HepG2 (cell line): ENCODE data around the gene ANKRD55. TPM values are rescaled to one million over a fixed set of nuclear protein-coding genes. Genes with fewer than 3 reads are reported as not detected.

Source experiments
- FOXC1 ChIP-seq: sonication (generic); formaldehyde crosslinking; IDR thresholded peaks from 2 replicates; pipeline ENCODE4 v1.8.0; 2022; ENCODE audit warnings: mild to moderate bottlenecking, missing genetic modification reagents, borderline replicate concordance
- GATAD1 ChIP-seq: IDR thresholded peaks from 2 replicates; pipeline ENCODE4 v1.6.1; 2016; ENCODE audit warnings: missing genetic modification reagents, missing compliant biosample characterization
- GFI1 ChIP-seq: sonication (generic); formaldehyde crosslinking; IDR thresholded peaks from 2 replicates; pipeline ENCODE4 v1.5.0; 2020; ENCODE audit warnings: missing genetic modification reagents, mild to moderate bottlenecking, borderline replicate concordance
- HDAC1 ChIP-seq: sonication (generic); formaldehyde crosslinking; IDR thresholded peaks from 2 replicates; pipeline ENCODE4 v1.5.1; 2020; ENCODE audit warnings: mild to moderate bottlenecking, missing genetic modification reagents
- KDM2A ChIP-seq: sonication (generic); formaldehyde crosslinking; IDR thresholded peaks from 2 replicates; pipeline ENCODE4 v1.4.0; 2020; ENCODE audit warnings: low read depth, missing genetic modification reagents, borderline replicate concordance
- KDM4B ChIP-seq: sonication (generic); formaldehyde crosslinking; IDR thresholded peaks from 2 replicates; pipeline ENCODE4 v1.4.0; 2020; ENCODE audit warnings: missing genetic modification reagents
- LCORL ChIP-seq, 2 experiments: fragments of 450-650 bp in 1 of 2; sonication (generic) in 1 of 2; formaldehyde crosslinking in 1 of 2; IDR thresholded peaks; 2 replicates each; pipeline versions ENCODE4 v1.5.0 to v1.6.1; 2017 to 2020; ENCODE audit warnings: antibody characterized with exemption in 1 of 2, missing genetic modification reagents in 1 of 2
- MED1 ChIP-seq: sonication (generic); formaldehyde crosslinking; IDR thresholded peaks from 2 replicates; pipeline ENCODE4 v1.4.0; 2020; ENCODE audit warnings: missing genetic modification reagents
- MXD4 ChIP-seq: IDR thresholded peaks from 2 replicates; pipeline ENCODE4 v1.6.1; 2016; ENCODE audit warnings: mild to moderate bottlenecking, missing biosample characterization, missing genetic modification reagents
- NCOR1 ChIP-seq: fragments of 200-600 bp; sonication (generic); IDR thresholded peaks from 2 replicates; pipeline ENCODE4 v1.7.0; 2017; ENCODE audit warnings: antibody characterized with exemption, low read length, borderline replicate concordance
- NFIB ChIP-seq: sonication (generic); formaldehyde crosslinking; IDR thresholded peaks from 2 replicates; pipeline ENCODE4 v1.9.0; 2021; ENCODE audit warnings: missing genetic modification reagents, mild to moderate bottlenecking, borderline replicate concordance
- NPAS2 ChIP-seq: sonication (generic); formaldehyde crosslinking; IDR thresholded peaks from 2 replicates; pipeline ENCODE4 v1.8.0; 2022; ENCODE audit warnings: mild to moderate bottlenecking, missing genetic modification reagents, borderline replicate concordance
- PPARG ChIP-seq: conservative IDR thresholded peaks from 2 replicates; pipeline ENCODE4 v1.6.1; 2016; ENCODE audit warnings: missing biosample characterization, missing genetic modification reagents
- SMC3 ChIP-seq: IDR thresholded peaks from 2 replicates; pipeline ENCODE4 v1.6.1; 2011; ENCODE audit warnings: low read length, improper control_type of control experiment
- SOX5 ChIP-seq: IDR thresholded peaks from 2 replicates; pipeline ENCODE4 v1.6.1; 2016; ENCODE audit warnings: borderline replicate concordance
- SP1 ChIP-seq, 2 experiments: fragments of 450-650 bp in 1 of 2; sonication (generic) in 1 of 2; formaldehyde crosslinking in 1 of 2; IDR thresholded peaks; 2 replicates each; pipeline versions ENCODE4 v1.4.0 to v1.6.1; 2016 to 2020; ENCODE audit warnings: missing genetic modification reagents in 1 of 2
- TCF12 ChIP-seq, 2 experiments: fragments of 450-650 bp in 1 of 2; sonication (generic) in 1 of 2; formaldehyde crosslinking in 1 of 2; IDR thresholded peaks; 2 replicates each; pipeline versions ENCODE4 v1.6.1 to v1.8.0; 2017 to 2022; ENCODE audit warnings: antibody characterized with exemption in 1 of 2, mild to moderate bottlenecking in 1 of 2, missing genetic modification reagents in 1 of 2, moderate library complexity in 1 of 2
- ZBTB38 ChIP-seq: sonication (generic); formaldehyde crosslinking; IDR thresholded peaks from 2 replicates; pipeline ENCODE4 v1.5.1; 2020; ENCODE audit warnings: mild to moderate bottlenecking, missing genetic modification reagents
- ZFP1 ChIP-seq: IDR thresholded peaks from 2 replicates; pipeline ENCODE4 v1.6.1; 2016
- ZNF124 ChIP-seq: sonication (generic); formaldehyde crosslinking; IDR thresholded peaks from 2 replicates; pipeline ENCODE4 v1.4.0; 2020; ENCODE audit warnings: missing genetic modification reagents
- ZNF180 ChIP-seq: sonication (generic); formaldehyde crosslinking; IDR thresholded peaks from 2 replicates; pipeline ENCODE4 v1.4.0; 2020; ENCODE audit warnings: low read depth, missing genetic modification reagents, borderline replicate concordance
- ZNF331 ChIP-seq: sonication (generic); formaldehyde crosslinking; IDR thresholded peaks from 2 replicates; pipeline ENCODE4 v1.4.0; 2020; ENCODE audit warnings: missing genetic modification reagents
- ZNF619 ChIP-seq: sonication (generic); formaldehyde crosslinking; IDR thresholded peaks from 2 replicates; pipeline ENCODE4 v1.4.0; 2020; ENCODE audit warnings: mild to moderate bottlenecking, missing genetic modification reagents
- polyA plus RNA-seq, 8 experiments: library from polyadenylated mRNA; depleted of rRNA in 3 of 8; stranded (reverse) in 7 of 8; unstranded in 1 of 8; fragments of >200 nt; fragmentation: Illumina TruSeq in 4 of 8; extraction: Trizol in 4 of 8; gene quantifications; 2 replicates each; pipeline versions ENCODE4 v1.2.1 to v1.2.3, GENCODE V29; 2011 to 2016; ENCODE audit warnings: low read depth in 4 of 8, missing spikeins in 1 of 8, mixed read lengths in 1 of 8; ENCODE audit not compliant: insufficient read depth in 1 of 8
- total RNA-seq, 5 experiments: library from RNA; depleted of rRNA; stranded (reverse); fragments of >200 nt; fragmentation: Illumina TruSeq; extraction: Trizol; gene quantifications; 2 replicates each; pipeline ENCODE4 v1.2.3, GENCODE V29; 2016; ENCODE audit warnings: low read depth in 1 of 5
- TF ChIP-seq, protein P1 (sequence below): sonication (generic); formaldehyde crosslinking; IDR thresholded peaks from 2 replicates; pipeline ENCODE4 v1.5.0; 2020; ENCODE audit warnings: missing genetic modification reagents
- TF ChIP-seq, protein P2 (sequence below): IDR thresholded peaks from 2 replicates; pipeline ENCODE4 v1.6.1; 2016
- TF ChIP-seq, protein P3 (sequence below): sonication (generic); formaldehyde crosslinking; IDR thresholded peaks from 2 replicates; pipeline ENCODE4 v1.5.0; 2020; ENCODE audit warnings: mild to moderate bottlenecking, missing genetic modification reagents, moderate library complexity
- TF ChIP-seq, protein P4 (sequence below): sonication (generic); formaldehyde crosslinking; IDR thresholded peaks from 2 replicates; pipeline ENCODE4 v1.8.0; 2023; ENCODE audit warnings: mild to moderate bottlenecking, missing genetic modification reagents

ANKRD55 gene
- total and polyA plus RNA-seq, 2 of the 13 experiments (the other 11 are each of a cell fraction or from before 2014, with no cell fraction given), result 0.11 to 0.28 TPM

DNA sequence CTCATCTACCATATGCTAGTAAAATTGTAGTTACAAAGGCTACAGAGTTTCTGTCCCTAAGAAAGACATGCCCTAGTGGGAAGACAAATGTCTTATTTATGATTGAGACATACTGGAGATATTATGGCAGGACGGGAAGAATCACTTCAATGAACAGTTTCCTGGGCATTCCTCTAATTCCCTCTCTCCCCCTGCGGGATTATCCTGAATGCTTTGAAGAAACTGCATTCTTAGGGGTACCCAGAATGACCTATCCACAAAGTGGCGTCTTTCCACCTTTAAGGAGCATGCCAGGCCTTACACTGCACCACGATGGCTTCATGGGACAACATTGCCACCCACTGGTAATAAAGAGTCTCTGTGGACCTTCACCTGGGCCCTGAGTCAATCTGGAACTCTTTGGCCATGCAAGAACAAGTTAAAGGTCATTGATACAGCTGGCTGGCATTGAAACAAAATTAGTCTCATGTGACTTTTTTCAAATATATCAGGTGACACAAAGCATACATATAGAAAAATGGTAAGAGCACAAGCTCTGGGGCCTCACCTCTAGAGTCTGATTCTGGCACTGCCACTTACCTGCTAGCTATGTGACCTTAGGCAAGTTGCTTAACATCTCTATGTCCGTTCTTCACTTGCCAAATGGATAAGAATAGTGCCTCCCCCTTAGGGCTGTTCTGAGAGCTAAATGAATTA lies 32.0 kb downstream of the ANKRD55 start (continued):
- TF ChIP-seq GATAD1 (CRISPR knock-in tag), result peak; percentile 68
- peak; percentile 36; the same call in 1 of the 2 replicates for TF ChIP-seq MED1 (CRISPR knock-in tag)
- no peak for TF ChIP-seq ZBTB38 (CRISPR knock-in tag)
- no peak for TF ChIP-seq FOXC1 (CRISPR knock-in tag)
- no peak for TF ChIP-seq TCF12 (IDR thresholded peaks at IDR 0.05)
- no peak for TF ChIP-seq TCF12 (CRISPR knock-in tag; IDR thresholded peaks at IDR 0.05)
- TF ChIP-seq, protein P1, sequence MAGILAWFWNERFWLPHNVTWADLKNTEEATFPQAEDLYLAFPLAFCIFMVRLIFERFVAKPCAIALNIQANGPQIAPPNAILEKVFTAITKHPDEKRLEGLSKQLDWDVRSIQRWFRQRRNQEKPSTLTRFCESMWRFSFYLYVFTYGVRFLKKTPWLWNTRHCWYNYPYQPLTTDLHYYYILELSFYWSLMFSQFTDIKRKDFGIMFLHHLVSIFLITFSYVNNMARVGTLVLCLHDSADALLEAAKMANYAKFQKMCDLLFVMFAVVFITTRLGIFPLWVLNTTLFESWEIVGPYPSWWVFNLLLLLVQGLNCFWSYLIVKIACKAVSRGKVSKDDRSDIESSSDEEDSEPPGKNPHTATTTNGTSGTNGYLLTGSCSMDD, result no peak
- TF ChIP-seq ZNF180, result no peak
- no peak for TF ChIP-seq NFIB (CRISPR knock-in tag)
- TF ChIP-seq PPARG (CRISPR knock-in tag), result 0 out of 2 replicates have a peak, but pooled peaks have one; percentile 38
- TF ChIP-seq KDM4B (CRISPR knock-in tag), result 0 out of 2 replicates have a peak, but pooled peaks have one; percentile 66
- TF ChIP-seq, protein P2, sequence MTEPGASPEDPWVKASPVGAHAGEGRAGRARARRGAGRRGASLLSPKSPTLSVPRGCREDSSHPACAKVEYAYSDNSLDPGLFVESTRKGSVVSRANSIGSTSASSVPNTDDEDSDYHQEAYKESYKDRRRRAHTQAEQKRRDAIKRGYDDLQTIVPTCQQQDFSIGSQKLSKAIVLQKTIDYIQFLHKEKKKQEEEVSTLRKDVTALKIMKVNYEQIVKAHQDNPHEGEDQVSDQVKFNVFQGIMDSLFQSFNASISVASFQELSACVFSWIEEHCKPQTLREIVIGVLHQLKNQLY (CRISPR knock-in tag), result no peak
- no peak for TF ChIP-seq NPAS2 (CRISPR knock-in tag)
- 0 out of 2 replicates have a peak, but pooled peaks have one; percentile 74 for TF ChIP-seq ZNF124
- TF ChIP-seq, protein P3, sequence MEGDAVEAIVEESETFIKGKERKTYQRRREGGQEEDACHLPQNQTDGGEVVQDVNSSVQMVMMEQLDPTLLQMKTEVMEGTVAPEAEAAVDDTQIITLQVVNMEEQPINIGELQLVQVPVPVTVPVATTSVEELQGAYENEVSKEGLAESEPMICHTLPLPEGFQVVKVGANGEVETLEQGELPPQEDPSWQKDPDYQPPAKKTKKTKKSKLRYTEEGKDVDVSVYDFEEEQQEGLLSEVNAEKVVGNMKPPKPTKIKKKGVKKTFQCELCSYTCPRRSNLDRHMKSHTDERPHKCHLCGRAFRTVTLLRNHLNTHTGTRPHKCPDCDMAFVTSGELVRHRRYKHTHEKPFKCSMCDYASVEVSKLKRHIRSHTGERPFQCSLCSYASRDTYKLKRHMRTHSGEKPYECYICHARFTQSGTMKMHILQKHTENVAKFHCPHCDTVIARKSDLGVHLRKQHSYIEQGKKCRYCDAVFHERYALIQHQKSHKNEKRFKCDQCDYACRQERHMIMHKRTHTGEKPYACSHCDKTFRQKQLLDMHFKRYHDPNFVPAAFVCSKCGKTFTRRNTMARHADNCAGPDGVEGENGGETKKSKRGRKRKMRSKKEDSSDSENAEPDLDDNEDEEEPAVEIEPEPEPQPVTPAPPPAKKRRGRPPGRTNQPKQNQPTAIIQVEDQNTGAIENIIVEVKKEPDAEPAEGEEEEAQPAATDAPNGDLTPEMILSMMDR (CRISPR knock-in tag), result peak; percentile 96
- no peak for TF ChIP-seq ZNF619 (CRISPR knock-in tag)
- no peak for TF ChIP-seq SP1 (IDR thresholded peaks at IDR 0.05)
- 0 out of 2 replicates have a peak, but pooled peaks have one; percentile 34 for TF ChIP-seq SP1 (CRISPR knock-in tag; IDR thresholded peaks at IDR 0.05)
- TF ChIP-seq HDAC1 (CRISPR knock-in tag), result no peak
- TF ChIP-seq KDM2A (CRISPR knock-in tag), result no peak
- TF ChIP-seq ZFP1, result no peak
- peak; percentile 55; the same call in 1 of the 2 replicates for TF ChIP-seq MXD4 (CRISPR knock-in tag)
- TF ChIP-seq LCORL (IDR thresholded peaks at IDR 0.05), result no peak
- TF ChIP-seq LCORL (CRISPR knock-in tag; IDR thresholded peaks at IDR 0.05), result peak; percentile 53; the same call in 1 of the 2 replicates
- 0 out of 2 replicates have a peak, but pooled peaks have one; percentile 25 for TF ChIP-seq NCOR1
- TF ChIP-seq, protein P4, sequence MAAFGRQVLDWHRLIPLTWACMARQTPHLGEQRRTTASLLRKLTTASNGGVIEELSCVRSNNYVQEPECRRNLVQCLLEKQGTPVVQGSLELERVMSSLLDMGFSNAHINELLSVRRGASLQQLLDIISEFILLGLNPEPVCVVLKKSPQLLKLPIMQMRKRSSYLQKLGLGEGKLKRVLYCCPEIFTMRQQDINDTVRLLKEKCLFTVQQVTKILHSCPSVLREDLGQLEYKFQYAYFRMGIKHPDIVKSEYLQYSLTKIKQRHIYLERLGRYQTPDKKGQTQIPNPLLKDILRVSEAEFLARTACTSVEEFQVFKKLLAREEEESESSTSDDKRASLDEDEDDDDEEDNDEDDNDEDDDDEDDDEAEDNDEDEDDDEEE (CRISPR knock-in tag), result peak; percentile 57; the same call in 1 of the 2 replicates
- TF ChIP-seq SOX5 (CRISPR knock-in tag), result peak; percentile 58; the same call in 1 of the 2 replicates
- TF ChIP-seq ZNF331 (CRISPR knock-in tag), result no peak
- peak; percentile 98 for TF ChIP-seq SMC3
- TF ChIP-seq GFI1 (CRISPR knock-in tag), result peak; percentile 54; the same call in 1 of the 2 replicates
